Fibroblast of peridontal ligament (primary cell): ENCODE data around the gene KCTD19.

ENCODE experiments used
- DNase-seq: peaks from one replicate; pipeline ENCODE4 v3.0.0-alpha.2; 2010; ENCODE audit errors: extremely low read depth

Gene KCTD19

GRCh38 chr16:67258161-67258835, 68.2 kb downstream of the KCTD19 start:
- no peak for DNase-seq

DNA sequence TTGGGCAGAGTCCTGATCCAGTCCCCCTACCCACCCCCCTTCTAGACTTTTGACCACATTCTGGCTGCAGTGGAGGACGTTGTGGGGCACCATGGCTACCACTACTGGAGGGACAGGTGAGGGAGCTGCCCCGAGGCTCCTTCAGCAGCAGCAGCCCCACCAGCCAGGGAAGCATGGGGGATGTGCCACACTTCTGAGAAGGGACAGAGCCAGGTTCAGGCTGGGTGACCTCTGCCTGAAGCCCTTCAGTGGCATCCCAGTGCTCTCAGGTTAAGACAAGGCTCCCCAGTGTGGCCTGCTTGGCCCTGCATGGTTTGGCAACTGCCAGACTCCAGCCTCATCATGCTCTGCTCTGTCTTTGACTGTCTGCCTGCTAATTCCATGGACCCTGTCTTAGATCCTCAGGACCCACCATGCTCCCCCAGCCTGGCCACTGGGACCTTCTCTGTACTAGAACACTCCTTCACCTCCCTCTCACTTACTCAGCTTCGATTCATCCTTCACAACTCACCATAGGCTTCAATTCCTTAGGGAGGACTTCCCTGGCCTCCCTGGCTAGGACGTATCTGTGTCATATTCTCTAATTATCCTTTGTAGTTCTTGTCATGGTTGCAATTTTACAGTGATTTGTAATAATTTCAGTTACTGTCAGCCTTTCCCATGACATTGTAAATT, 68.9 kb downstream of the KCTD19 start:
- no peak for DNase-seq

DNA sequence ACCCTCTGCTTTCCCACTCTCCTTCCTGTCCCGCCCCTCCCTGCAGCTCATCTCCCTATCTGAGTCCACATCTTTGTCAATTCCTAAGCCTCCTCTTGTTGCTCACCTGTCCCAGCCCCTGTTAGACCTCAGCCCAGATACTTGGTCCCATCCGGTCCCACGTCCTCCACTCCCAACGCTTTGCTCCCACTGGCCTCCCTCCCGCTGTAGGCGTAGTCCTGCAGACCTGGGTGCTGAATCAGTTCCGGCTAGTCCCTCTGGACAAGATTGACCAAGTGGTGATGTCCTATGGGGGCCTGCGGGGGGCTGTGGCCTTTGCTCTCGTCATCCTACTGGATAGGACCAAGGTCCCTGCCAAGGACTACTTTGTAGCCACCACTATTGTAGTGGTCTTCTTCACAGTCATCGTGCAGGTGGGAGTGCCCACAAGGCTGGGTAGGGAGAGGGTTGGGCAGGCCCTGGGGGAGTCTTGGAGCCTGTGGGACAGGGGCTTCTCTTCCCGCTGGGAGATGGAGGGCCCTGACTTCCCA, 69.8 kb downstream of the KCTD19 start:
- DNase-seq, result no peak

GRCh38 chr16:67255553-67256221, 70.9 kb downstream of the KCTD19 start:
- DNase-seq, result no peak

DNA sequence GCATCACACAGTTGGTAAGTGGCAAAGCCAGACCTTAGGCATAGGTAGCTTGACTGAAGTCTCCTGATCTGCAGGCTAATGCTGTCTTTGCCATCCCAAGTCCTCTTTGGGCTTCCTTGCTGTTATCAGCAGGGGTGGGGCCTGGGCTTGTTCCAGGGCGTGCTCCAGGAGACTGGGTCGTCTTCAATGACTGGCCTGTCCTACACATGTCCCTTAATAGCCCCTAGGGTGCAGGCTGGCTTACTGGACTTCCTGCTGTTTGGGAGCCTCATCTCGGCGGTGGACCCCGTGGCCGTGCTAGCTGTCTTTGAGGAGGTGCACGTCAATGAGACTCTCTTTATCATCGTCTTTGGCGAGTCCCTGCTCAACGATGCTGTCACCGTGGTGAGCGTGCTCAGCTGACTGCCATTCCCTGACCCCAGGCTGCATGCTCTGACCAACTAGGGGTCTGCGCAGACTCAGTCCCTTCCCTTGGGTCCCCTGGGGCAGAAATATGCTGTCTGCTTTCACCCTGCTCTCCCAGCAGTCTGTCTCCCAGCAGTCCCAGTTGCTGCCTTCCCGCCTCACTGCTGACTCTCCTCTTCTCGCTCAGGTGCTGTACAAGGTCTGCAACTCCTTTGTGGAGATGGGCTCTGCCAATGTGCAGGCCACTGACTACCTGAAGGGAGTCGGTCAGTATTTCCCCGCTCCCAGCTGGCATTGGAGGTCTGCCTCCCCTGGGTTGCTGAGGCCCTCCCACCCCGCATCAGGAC, 71.6 kb downstream of the KCTD19 start:
- no peak for DNase-seq

- DNase-seq, result no peak
Measured at GRCh38 chr16:67252609-67253497, 73.7 kb downstream of the KCTD19 start.

DNA sequence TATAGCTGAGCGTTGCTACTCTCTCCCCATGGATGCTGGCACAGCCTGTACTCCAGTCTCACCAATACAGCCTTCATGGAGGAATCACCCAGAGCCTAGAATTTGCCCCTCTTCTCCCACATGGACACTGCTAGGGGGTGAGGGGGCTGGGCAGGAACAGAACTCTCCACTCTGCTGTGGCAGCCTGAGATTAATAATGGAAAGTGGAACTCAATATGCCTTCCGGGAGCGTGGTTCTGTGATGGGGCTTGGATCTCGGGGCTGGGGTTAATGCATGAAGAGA, 76.6 kb downstream of the KCTD19 start:
- DNase-seq, result no peak

DNA sequence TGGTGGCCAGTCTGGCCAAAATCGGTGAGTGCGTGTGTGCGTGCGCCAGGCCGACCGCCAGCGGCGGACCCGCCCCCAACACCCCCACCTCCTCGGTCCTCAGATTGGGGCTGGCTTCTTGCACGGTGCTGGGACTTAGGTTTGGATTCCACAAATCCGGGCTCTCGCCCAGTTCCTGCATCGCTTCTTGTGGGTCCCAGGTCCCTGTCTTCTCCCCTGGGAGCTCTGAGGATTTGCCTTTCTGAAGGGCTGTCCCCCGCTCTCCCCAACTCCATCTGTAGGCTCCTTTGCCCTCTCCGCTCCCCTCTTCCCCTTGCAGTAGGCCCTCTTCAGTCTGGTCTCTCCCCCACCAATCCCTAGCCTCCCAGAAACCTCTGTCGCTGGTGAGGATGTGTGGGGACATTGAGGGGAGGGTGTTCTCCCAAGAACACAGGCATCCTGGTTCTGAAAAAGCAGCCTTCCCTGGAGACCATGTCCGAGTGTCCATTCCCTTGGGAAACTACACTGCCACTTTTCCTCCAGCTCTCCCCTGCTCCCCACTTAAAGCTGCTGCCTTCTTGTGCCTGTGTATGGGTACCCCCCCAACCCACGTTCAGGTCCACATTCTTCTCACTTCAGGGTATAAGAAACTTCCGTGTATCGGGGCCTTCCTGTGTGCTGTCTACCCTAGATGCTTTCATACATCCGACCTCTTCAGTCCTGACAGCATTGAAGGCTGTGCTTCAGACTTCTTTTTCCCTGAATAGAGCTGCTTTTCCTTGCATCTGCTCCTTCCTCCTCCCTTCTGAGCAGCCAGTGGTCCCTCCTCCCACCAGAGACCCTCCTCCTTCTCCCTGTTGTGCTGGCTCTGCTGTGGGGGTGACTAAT, 77.1 kb downstream of the KCTD19 start:
- DNase-seq, result no peak

- no peak for DNase-seq
Measured at GRCh38 chr16:67248401-67249177, 78.0 kb downstream of the KCTD19 start, which contains the start of gene SLC9A5. SLC9A5 (plus strand) TSS chr16:67248979; CDS start chr16:67249015, 36 bp downstream.

GRCh38 chr16:67248073-67248400, 78.5 kb downstream of the KCTD19 start:
- no peak for DNase-seq

DNA sequence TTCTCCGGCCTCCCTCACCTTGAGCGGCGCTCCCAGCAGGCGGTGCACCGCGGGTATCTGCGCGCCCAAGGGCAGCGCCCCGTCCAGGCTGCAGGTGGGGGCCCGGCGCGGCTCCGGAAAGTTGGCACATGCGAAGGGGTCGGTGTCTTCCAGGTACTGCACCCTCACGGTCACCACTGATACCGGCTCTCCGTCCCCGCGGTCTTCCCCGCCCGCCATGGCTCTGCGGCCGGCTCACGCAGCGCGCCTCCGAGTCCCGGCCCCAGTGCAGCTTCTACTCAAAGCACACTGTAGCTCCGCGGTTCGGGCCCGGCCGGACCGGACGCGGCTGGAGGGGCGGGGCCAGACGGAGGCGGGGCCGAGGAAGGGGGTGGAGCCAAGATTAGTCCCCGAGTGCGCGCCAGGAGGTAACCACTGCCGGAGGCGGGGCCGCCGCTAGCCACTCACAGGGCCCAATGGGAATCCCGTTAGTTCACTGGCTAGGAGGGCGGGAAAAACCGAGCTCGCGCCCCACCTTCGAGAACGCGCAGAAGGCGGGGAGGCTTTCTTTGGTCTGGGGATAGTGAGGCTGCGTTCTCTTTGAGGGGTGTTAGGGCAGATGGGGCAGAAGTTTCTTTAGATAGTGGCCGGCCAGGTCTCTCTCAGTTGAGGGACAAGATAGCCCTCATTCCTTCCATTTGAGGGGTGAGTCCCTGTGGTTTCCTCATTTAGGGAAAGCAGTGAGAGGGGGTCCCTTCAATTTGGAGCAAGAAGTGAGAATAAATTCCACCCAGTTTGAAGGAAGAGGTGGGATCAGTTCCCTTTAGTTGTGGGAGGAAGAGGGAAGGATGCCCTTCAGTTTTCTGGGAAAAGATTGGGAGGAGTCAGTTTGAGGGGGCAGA, 79.1 kb downstream of the KCTD19 start, which contains the start of gene FHOD1:
Gene FHOD1, minus strand, starts transcription at position 290 of the 881 bp plus-strand sequence. Its CDS starts 71 bp downstream, at position 219.
- DNase-seq, result peak; percentile 92

DNA sequence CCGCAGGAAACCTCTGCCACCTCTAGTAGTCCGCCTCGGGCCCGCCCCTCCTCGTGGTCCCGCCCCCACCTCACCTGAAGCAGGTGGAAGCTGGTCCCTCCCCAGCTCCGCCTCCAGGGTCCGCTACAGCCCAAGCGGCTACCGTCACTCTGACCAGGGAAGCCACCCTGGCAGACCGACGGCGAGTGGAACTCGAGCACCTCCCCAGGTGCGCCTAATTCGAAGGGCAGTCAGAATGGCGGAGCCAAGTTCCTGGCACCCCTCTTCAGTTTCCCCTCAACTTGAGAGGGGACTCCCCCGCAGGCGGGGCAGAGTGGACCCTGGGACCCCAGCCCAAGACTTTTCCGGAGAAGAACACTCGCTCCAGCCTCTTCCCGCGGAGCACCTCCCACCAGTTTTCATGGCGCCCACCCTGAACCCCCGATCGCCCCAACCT, 79.8 kb downstream of the KCTD19 start:
- no peak for DNase-seq

DNA sequence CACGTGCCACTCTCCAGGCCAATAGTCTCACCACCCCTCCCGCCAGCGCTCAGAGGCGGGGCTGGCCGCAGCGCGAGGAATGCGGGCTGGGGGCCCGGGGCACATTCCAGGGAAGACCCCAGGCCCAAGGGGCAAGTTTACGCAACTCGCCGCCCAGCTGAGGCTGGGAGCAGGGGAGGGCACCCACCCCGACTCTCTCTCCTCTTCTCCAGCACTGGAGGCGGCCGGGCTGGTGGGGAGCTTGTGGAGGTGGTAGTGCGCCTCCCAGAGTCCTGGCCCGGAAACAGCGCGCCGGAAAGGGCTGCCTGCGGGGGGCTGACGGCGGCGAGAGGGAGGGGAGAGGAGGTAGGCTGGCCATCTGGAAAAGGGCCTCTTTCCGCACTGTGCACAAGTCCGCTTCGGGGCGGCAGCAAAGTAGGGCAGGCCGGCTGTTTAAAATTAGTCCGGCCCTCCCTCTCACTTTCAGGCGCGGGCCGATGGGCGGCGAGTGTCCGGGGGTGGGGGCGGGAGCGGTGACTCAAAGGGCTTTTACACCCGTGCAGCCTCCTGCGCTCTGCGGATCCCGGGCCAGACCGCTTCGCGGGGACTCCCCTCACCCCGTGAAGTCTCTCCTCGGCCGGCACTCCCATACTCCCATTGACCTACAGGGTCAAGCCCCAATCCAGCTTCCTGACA, 80.3 kb downstream of the KCTD19 start:
- peak; percentile 84 for DNase-seq

GRCh38 chr16:67245674-67246080, 80.9 kb downstream of the KCTD19 start:
- DNase-seq, result no peak

- DNase-seq, result no peak
Measured at GRCh38 chr16:67245186-67245585, 81.4 kb downstream of the KCTD19 start.

DNA sequence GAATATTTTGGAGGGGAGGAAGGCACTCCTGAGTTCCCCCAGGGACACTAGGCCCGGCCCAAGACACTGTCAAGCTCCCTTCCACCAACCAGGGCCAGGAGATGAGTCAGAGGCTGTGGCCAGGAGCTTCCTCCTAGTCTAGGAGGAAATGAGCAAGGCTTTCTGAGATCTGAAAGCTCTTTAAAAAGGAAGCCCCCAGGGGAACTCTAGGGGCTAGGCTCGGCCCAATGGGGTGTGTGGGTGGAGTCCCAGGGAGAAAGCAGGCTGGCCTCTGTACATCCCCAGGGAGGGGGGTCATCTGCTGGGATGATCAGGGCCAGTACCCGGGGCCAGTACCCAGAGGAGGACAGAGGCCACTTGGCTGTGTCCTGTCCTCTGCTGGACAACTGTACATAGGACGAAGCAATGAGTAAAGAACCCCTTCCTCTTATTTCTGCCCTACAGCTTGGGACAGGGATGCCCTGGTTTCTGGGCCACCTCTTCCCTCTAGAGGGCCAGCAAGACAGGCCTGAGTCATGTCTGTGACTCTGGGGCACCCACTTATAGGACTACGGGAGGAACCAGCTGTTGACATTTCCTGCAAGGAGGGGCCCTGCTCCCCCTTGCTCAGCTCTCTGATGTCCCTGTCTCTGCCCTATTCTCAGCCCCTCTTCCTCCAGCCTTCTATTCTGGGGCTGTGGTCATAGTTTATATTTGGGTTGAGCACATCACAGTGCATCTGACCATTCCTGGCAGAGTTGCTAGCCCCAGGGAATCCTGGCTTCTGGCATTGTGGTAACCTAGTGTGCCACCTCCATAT, 82.0 kb downstream of the KCTD19 start:
- peak; percentile 83 for DNase-seq

DNA sequence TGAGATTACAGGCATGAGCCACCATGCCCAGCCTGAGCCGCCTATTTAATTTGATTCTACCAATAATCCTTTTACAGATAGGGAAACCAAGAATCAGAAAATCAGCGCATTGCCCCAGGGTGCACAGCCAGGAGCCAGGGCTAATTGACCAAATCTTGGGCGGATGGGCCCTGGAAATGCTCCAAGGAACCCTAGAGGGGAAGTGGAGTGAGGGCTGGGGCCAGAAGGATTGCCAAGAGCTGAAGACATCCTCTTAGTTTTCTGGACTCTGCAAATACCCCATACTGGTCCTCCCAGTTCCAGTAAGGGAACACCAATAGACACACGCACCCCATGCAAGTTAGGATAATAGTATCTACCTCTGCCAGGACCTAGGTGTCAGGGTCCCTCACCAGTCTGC, 83.1 kb downstream of the KCTD19 start:
- no peak for DNase-seq
